Upper lobe of left lung (tissue), 4 donors: ENCODE data around the gene ZBTB17.
"Not testable (repeated sequence)": the region's sequence is repeated elsewhere in the genome, so short reads cannot be mapped to it uniquely, and the experiment has no call there.

ENCODE experiments used
- CTCF ChIP-seq, 6 experiments: fragments of 450-650 bp in 4 of 6; fragments of 200-600 bp in 2 of 6; sonication (generic) in 2 of 6; IDR thresholded peaks; one replicate each; pipeline ENCODE4 v1.5.1; 2016 to 2019; ENCODE audit warnings: antibody characterized with exemption in 6 of 6
- EP300 ChIP-seq, 4 donors: sonication (generic); formaldehyde crosslinking; IDR thresholded peaks; one replicate each; pipeline ENCODE4 v1.5.1; 2017; ENCODE audit warnings: antibody characterized with exemption in 4 of 4, control low read depth in 2 of 4
- POLR2A ChIP-seq, 4 donors: fragments of 450-650 bp; IDR thresholded peaks; one replicate each; pipeline ENCODE4 v1.5.1; 2016 to 2017; ENCODE audit warnings: antibody characterized with exemption in 4 of 4, mild to moderate bottlenecking in 2 of 4

GRCh38 chr1:15977947-15978346 lies 2.0 kb upstream of the ZBTB17 start:
- not testable (repeated sequence) for TF ChIP-seq CTCF, POLR2A, EP300 (IDR thresholded peaks at IDR 0.05)
